Measurements from ENCODE around the gene TRMT11. TPM values are rescaled to one million over a fixed set of nuclear protein-coding genes. Genes with fewer than 3 reads are reported as not detected.

Gene TRMT11
- total and polyA plus RNA-seq, 7 donors = 11.0 to 27.8 (median 20.3) TPM

GRCh38 chr6:126064257-126064747, 78.0 kb downstream of the TRMT11 start:
- no peak overlapping the region for H3K27ac ChIP-seq
- no peaks in the 10 kb centered on the region for H3K4me1 ChIP-seq
- no peak overlapping the region for H3K4me3 ChIP-seq
- no peak for DNase-seq
- 50 to 70% methylated on average over 4 of the region's 4 CpGs for WGBS, 2 donors
- intact Hi-C loops (cut with DNase I) = no loop called here
- no peaks in the 10 kb centered on the region for H3K27me3 ChIP-seq
- H3K36me3 ChIP-seq = peaks cover 0 to 16% (median 0%) of the 10 kb centered on the region in 4 donors
- TF ChIP-seq POLR2AphosphoS5 (IDR thresholded peaks at IDR 0.05) = no peak
- TF ChIP-seq POLR2A (IDR thresholded peaks at IDR 0.05) = no peak
- TF ChIP-seq EP300 (IDR thresholded peaks at IDR 0.05) = no peak
- TF ChIP-seq CTCF (IDR thresholded peaks at IDR 0.05) = no peak
- H3K9me3 ChIP-seq = no peaks in the 10 kb centered on the region

GRCh38 chr6:126064748-126065401, 78.5 kb downstream of the TRMT11 start:
- TF ChIP-seq POLR2AphosphoS5 (IDR thresholded peaks at IDR 0.05) = no peak
- TF ChIP-seq CTCF (IDR thresholded peaks at IDR 0.05) = no peak
- TF ChIP-seq POLR2A (IDR thresholded peaks at IDR 0.05) = no peak
- no peak for TF ChIP-seq EP300 (IDR thresholded peaks at IDR 0.05)
- no peaks in the 10 kb centered on the region for H3K27me3 ChIP-seq
- H3K27ac ChIP-seq = no peak overlapping the region
- H3K9me3 ChIP-seq = no peaks in the 10 kb centered on the region
- peaks cover 0 to 16% (median 0%) of the 10 kb centered on the region in 4 donors for H3K36me3 ChIP-seq
- H3K4me1 ChIP-seq = no peaks in the 10 kb centered on the region
- 80 to 82% methylated on average over 7 of the region's 7 CpGs for WGBS, 2 donors
- H3K4me3 ChIP-seq = no peak overlapping the region
- intact Hi-C loops (cut with DNase I) = no loop called here
- no peak for DNase-seq

- WGBS, 2 donors = 93 to 96% methylated on average over 12 of the region's 12 CpGs
- Histone ChIP-seq H3K27me3 (no peaks in the 10 kb centered on the region), H3K9me3 (no peaks in the 10 kb centered on the region), H3K4me3 (no peak overlapping the region), H3K36me3 (peaks cover 0 to 8% (median 0%) of the 10 kb centered on the region in 4 donors), H3K27ac (no peak overlapping the region), H3K4me1 (no peaks in the 10 kb centered on the region)
- intact Hi-C loops (cut with DNase I) = no loop called here
- TF ChIP-seq POLR2AphosphoS5 (IDR thresholded peaks at IDR 0.05) (no peak), EP300 (IDR thresholded peaks at IDR 0.05) (no peak), POLR2A (IDR thresholded peaks at IDR 0.05) (no peak), CTCF (IDR thresholded peaks at IDR 0.05) (no peak)
- no peak for DNase-seq
Observed at GRCh38 chr6:126066053-126067048, 80.0 kb downstream of the TRMT11 start.

GRCh38 chr6:126067073-126067472, 80.7 kb downstream of the TRMT11 start:
- no peaks in the 10 kb centered on the region for H3K27me3 ChIP-seq
- 97 to 98% methylated on average over 3 of the region's 3 CpGs for WGBS, 2 donors
- TF ChIP-seq EP300 (IDR thresholded peaks at IDR 0.05) = no peak
- no peak for TF ChIP-seq POLR2AphosphoS5 (IDR thresholded peaks at IDR 0.05)
- TF ChIP-seq CTCF (IDR thresholded peaks at IDR 0.05) = no peak
- TF ChIP-seq POLR2A (IDR thresholded peaks at IDR 0.05) = no peak

More at GRCh38 chr6:126067073-126067472, 80.7 kb downstream of the TRMT11 start:
- peaks cover 0 to 1% (median 0%) of the 10 kb centered on the region in 4 donors for H3K36me3 ChIP-seq
- H3K4me3 ChIP-seq = no peak overlapping the region
- H3K27ac ChIP-seq = no peak overlapping the region
- no peaks in the 10 kb centered on the region for H3K9me3 ChIP-seq
- H3K4me1 ChIP-seq = no peaks in the 10 kb centered on the region
- no peak for DNase-seq
- intact Hi-C loops (cut with DNase I) = no loop called here

Data from sigmoid colon (tissue), 7 donors.